Renal pelvis (tissue), 4 donors: Measurements from ENCODE around the gene TRAF6. TPM values are rescaled to one million over a fixed set of nuclear protein-coding genes. Genes with fewer than 3 reads are reported as not detected.

ENCODE experiments used
- DNase-seq: peaks from one replicate; pipeline ENCODE4 v3.0.0-alpha.2; 2013
- polyA plus RNA-seq, 3 donors: library from polyadenylated mRNA; unstranded; fragments of 120-200 nt; gene quantifications; one replicate each; pipeline ENCODE4 v1.2.1, GENCODE V29; 2013; ENCODE audit not compliant: insufficient read length in 3 of 3

TRAF6 gene
- polyA plus RNA-seq, 3 donors, result 15.0 to 18.2 (median 17.4) TPM

- no peak for DNase-seq
Measured at GRCh38 chr11:36463781-36464180, 46.3 kb downstream of the TRAF6 start.

GRCh38 chr11:36462321-36462720 is 47.8 kb downstream of the TRAF6 start:
- no peak for DNase-seq

GRCh38 chr11:36460220-36460619 is 49.9 kb downstream of the TRAF6 start:
- DNase-seq, result no peak

- no peak for DNase-seq
Measured at GRCh38 chr11:36459046-36459445, 51.0 kb downstream of the TRAF6 start.

- no peak for DNase-seq
Measured at GRCh38 chr11:36458129-36458915, 51.8 kb downstream of the TRAF6 start.

- no peak for DNase-seq
Measured at GRCh38 chr11:36456156-36456555, 53.9 kb downstream of the TRAF6 start.

- no peak for DNase-seq
Measured at GRCh38 chr11:36455658-36456111, 54.4 kb downstream of the TRAF6 start.

- DNase-seq, result no peak
Measured at GRCh38 chr11:36454941-36455631, 55.0 kb downstream of the TRAF6 start.

GRCh38 chr11:36454551-36454940 is 55.5 kb downstream of the TRAF6 start:
- no peak for DNase-seq

GRCh38 chr11:36453678-36454077 is 56.4 kb downstream of the TRAF6 start:
- no peak for DNase-seq

GRCh38 chr11:36452961-36453360 is 57.1 kb downstream of the TRAF6 start:
- DNase-seq, result no peak

- no peak for DNase-seq
Measured at GRCh38 chr11:36452236-36452940, 57.7 kb downstream of the TRAF6 start.

- no peak for DNase-seq
Measured at GRCh38 chr11:36451681-36452080, 58.4 kb downstream of the TRAF6 start.

- DNase-seq, result no peak
Measured at GRCh38 chr11:36451045-36451444, 59.0 kb downstream of the TRAF6 start.

- no peak for DNase-seq
Measured at GRCh38 chr11:36450110-36450572, 59.9 kb downstream of the TRAF6 start.

- no peak for DNase-seq
Measured at GRCh38 chr11:36449561-36450096, 60.4 kb downstream of the TRAF6 start.

GRCh38 chr11:36447947-36448346 is 62.1 kb downstream of the TRAF6 start:
- no peak for DNase-seq

GRCh38 chr11:36447514-36447913 is 62.6 kb downstream of the TRAF6 start:
- no peak for DNase-seq

- no peak for DNase-seq
Measured at GRCh38 chr11:36446135-36446534, 63.9 kb downstream of the TRAF6 start.

GRCh38 chr11:36443661-36444060 is 66.4 kb downstream of the TRAF6 start:
- DNase-seq, result no peak

GRCh38 chr11:36441610-36442208 is 68.4 kb downstream of the TRAF6 start:
- no peak for DNase-seq

GRCh38 chr11:36438126-36438525 is 71.9 kb downstream of the TRAF6 start:
- no peak for DNase-seq
